H1 (cell line): Measurements from ENCODE around the gene ZNF597.

Source experiments
- CTCF ChIP-seq, 3 experiments: IDR thresholded peaks; 1 replicate in 2 of 3; 2 replicates in 1 of 3; pipeline versions ENCODE4 v1.5.1 to v1.6.1; 2011; ENCODE audit warnings: low read length in 3 of 3, mild to moderate bottlenecking in 3 of 3, inconsistent platforms in 2 of 3, low read depth in 1 of 3, moderate library complexity in 1 of 3; ENCODE audit not compliant: insufficient read depth in 1 of 3; ENCODE audit errors: control extremely low read depth in 1 of 3
- EGR1 ChIP-seq: IDR thresholded peaks from 2 replicates; pipeline ENCODE4 v1.6.1; 2011; ENCODE audit warnings: low read depth, low read length, borderline replicate concordance
- EP300 ChIP-seq, 2 experiments: IDR thresholded peaks; 1 replicate in 1 of 2; 2 replicates in 1 of 2; pipeline ENCODE4 v1.6.1; 2011 to 2012; ENCODE audit warnings: low read depth in 2 of 2, low read length in 2 of 2, mild to moderate bottlenecking in 2 of 2, borderline replicate concordance in 1 of 2, inconsistent platforms in 1 of 2, moderate library complexity in 1 of 2
- MAFK ChIP-seq: IDR thresholded peaks from 2 replicates; pipeline ENCODE4 v1.6.1; 2012; ENCODE audit warnings: low read depth, mild to moderate bottlenecking, improper control_type of control experiment, low read length
- NANOG ChIP-seq: IDR thresholded peaks from 2 replicates; pipeline ENCODE4 v1.6.1; 2011; ENCODE audit warnings: low read length, low read depth, mild to moderate bottlenecking, inconsistent platforms; ENCODE audit not compliant: insufficient read depth, poor library complexity, severe bottlenecking
- POLR2AphosphoS5 ChIP-seq: IDR thresholded peaks from 2 replicates; pipeline ENCODE4 v1.6.1; 2011; ENCODE audit warnings: low read depth, low read length
- YY1 ChIP-seq: IDR thresholded peaks from 2 replicates; pipeline ENCODE4 v1.6.1; 2011; ENCODE audit warnings: low read depth, mild to moderate bottlenecking, low read length

DNA sequence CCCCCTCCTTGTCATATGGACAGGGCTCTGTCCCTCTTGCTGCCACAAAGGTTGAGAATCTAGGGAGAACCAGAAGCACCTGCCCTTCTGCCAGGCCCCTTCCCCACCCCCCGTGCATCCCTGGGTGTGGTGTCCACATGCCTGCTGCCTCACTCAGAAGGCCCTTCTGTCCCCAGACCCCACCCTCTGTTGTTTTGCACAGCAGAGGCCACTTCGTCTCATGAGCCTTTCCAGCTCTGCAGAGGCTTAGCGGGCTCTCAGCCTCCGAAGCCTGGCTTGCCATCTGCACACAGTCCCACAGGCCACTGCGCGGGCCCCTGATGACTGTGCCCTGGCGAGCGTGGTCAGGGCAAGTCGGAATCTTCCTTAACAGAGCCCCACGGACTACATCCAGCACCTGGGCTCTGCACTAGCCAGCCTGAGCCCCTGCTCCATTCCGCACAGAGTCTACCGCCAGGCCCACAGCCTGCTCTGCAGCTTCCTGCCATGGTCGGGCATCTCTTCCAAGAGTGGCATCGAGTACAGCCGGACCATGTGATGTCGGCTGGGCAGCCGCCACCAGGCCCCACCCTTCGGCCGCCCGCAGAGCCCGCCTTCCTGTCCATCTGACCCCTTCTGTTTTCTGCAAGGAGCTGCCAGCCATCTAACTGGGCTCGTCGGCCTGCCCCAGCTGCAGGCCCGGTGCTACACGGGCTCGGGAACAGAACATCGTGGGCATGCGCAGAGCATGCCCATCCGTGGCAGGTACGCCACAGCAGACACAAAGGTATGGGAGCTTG, 41.2 kb upstream of the ZNF597 start:
- TF ChIP-seq POLR2AphosphoS5: no peak
- no peak for TF ChIP-seq YY1
- no peak for TF ChIP-seq NANOG
- TF ChIP-seq EP300 (IDR thresholded peaks at IDR 0.05; ENCODE audit: borderline replicate concordance in 1 of 2, low read depth in 2 of 2, low read length in 2 of 2): no peak
- TF ChIP-seq CTCF (IDR thresholded peaks at IDR 0.05; ENCODE audit: control extremely low read depth in 1 of 3, insufficient read depth in 1 of 3, low read depth in 1 of 3, low read length in 3 of 3): no peak
- no peak for TF ChIP-seq MAFK
- no peak for TF ChIP-seq EGR1
